Fibroblast of lung (primary cell): ENCODE data around the gene PLA2G2C. TPM values are rescaled to one million over a fixed set of nuclear protein-coding genes. Genes with fewer than 3 reads are reported as not detected.

Experiments used
- DNase-seq, 2 donors: peaks; one replicate each; pipeline versions ENCODE4 v3.0.0 to v3.0.0-alpha.2; 2010; ENCODE audit warnings: low read depth in 2 of 2
- H2AFZ ChIP-seq: 2 replicates; pipeline ENCODE4 v1.5.1; 2012; ENCODE audit warnings: low read length, control low read depth, inconsistent platforms
- H3K27ac ChIP-seq: 2 replicates; pipeline ENCODE4 v1.5.1; 2011; ENCODE audit warnings: low read length, control low read depth; ENCODE audit not compliant: insufficient read depth
- H3K27me3 ChIP-seq: 2 replicates; pipeline ENCODE4 v1.5.1; 2011; ENCODE audit warnings: mild to moderate bottlenecking, low read length; ENCODE audit not compliant: control insufficient read depth, insufficient read depth
- H3K36me3 ChIP-seq: 2 replicates; pipeline ENCODE4 v1.5.1; 2011; ENCODE audit warnings: low read length; ENCODE audit not compliant: control insufficient read depth, insufficient read depth
- H3K4me1 ChIP-seq: 2 replicates; pipeline ENCODE4 v1.5.1; 2011; ENCODE audit warnings: low read length; ENCODE audit not compliant: control insufficient read depth, insufficient read depth; ENCODE audit errors: extremely low read depth
- H3K4me2 ChIP-seq: 2 replicates; pipeline ENCODE4 v1.5.1; 2011; ENCODE audit warnings: low read length, control low read depth; ENCODE audit not compliant: insufficient read depth; ENCODE audit errors: extremely low read depth
- H3K4me3 ChIP-seq, 4 experiments: fragments of 200-600 bp in 1 of 4; sonication (generic) in 1 of 4; replicated peaks in 1 of 4; 2 replicates each; pipeline ENCODE4 v1.5.1; 2011 to 2016; ENCODE audit warnings: low read length in 4 of 4, low read depth in 3 of 4, mild to moderate bottlenecking in 3 of 4, control low read depth in 2 of 4, inconsistent platforms in 1 of 4, mixed read lengths in 1 of 4; ENCODE audit not compliant: insufficient read depth in 1 of 4; ENCODE audit errors: control extremely low read depth in 1 of 4
- H3K79me2 ChIP-seq: 2 replicates; pipeline ENCODE4 v1.5.1; 2012; ENCODE audit warnings: mild to moderate bottlenecking, low read length, inconsistent platforms; ENCODE audit not compliant: control insufficient read depth, insufficient read depth
- H3K9ac ChIP-seq: 2 replicates; pipeline ENCODE4 v1.5.1; 2011; ENCODE audit warnings: mild to moderate bottlenecking, low read length, control low read depth; ENCODE audit not compliant: insufficient read depth
- H3K9me3 ChIP-seq: 2 replicates; pipeline ENCODE4 v1.5.1; 2012; ENCODE audit warnings: low read depth, low read length; ENCODE audit not compliant: control insufficient read depth, insufficient read depth
- H4K20me1 ChIP-seq: 2 replicates; pipeline ENCODE4 v1.5.1; 2011; ENCODE audit warnings: low read length; ENCODE audit not compliant: control insufficient read depth, insufficient read depth; ENCODE audit errors: extremely low read depth
- EZH2 ChIP-seq: IDR thresholded peaks from 2 replicates; pipeline ENCODE4 v1.5.1; 2012; ENCODE audit warnings: low read length, control low read depth, mild to moderate bottlenecking; ENCODE audit errors: missing control alignments
- polyA plus RNA-seq, 2 donors: library from polyadenylated mRNA; depleted of rRNA in 1 of 2; stranded (reverse) in 1 of 2; unstranded in 1 of 2; fragments of >200 nt; gene quantifications; 2 replicates each; pipeline ENCODE4 v1.2.1, GENCODE V29; 2011 to 2012; ENCODE audit warnings: missing spikeins in 1 of 2
- total RNA-seq: library from RNA; depleted of rRNA; stranded (reverse); fragments of >200 nt; gene quantifications from 2 replicates; pipeline ENCODE4 v1.2.1, GENCODE V29; 2014
- TF ChIP-seq, protein P1 (sequence below), 2 donors: IDR thresholded peaks in 1 of 2; conservative IDR thresholded peaks in 1 of 2; 1 replicate in 1 of 2; 2 replicates in 1 of 2; pipeline ENCODE4 v1.5.1; 2011 to 2012; ENCODE audit warnings: low read length in 2 of 2, control low read depth in 1 of 2, inconsistent platforms in 1 of 2, low read depth in 1 of 2, mild to moderate bottlenecking in 1 of 2

The PLA2G2C gene
- total and polyA plus RNA-seq, 2 donors (not counting 1 experiment from before 2014, with no cell fraction given), result not detected

DNA sequence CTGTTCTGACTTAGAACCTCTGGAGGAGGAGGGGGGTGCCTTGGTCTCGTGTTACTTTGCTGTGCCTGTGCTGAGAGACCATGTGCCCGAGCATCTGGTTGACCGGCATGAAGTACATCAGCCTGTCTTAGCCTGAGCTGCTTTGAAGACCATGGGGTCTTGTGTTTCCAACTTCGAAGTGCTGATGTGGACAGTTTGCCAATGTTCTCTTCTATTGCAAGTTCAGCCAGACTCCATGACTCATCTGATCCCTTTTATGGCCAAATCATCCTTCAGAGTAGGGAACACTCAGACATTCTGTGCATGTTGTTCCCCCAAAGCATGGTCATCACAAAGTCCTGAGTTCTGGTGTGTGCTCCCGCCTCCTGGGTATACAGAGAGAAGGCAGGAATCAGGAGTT, 6.0 kb upstream of the PLA2G2C start:
- Histone ChIP-seq H3K9me3 (no peaks in the 10 kb centered on the region), H3K27ac (no peak overlapping the region), H3K4me2 (no peak overlapping the region), H3K79me2 (no peaks in the 10 kb centered on the region), H2AFZ (no peak overlapping the region), H3K27me3 (peaks cover 22% of the 10 kb centered on the region), H3K9ac (no peak overlapping the region), H3K36me3 (no peaks in the 10 kb centered on the region), H3K4me3 (no peak overlapping the region), H3K4me1 (no peaks in the 10 kb centered on the region), H4K20me1 (no peaks in the 10 kb centered on the region)
- DNase-seq, result peak; percentile 54 to 62
- TF ChIP-seq, protein P1, sequence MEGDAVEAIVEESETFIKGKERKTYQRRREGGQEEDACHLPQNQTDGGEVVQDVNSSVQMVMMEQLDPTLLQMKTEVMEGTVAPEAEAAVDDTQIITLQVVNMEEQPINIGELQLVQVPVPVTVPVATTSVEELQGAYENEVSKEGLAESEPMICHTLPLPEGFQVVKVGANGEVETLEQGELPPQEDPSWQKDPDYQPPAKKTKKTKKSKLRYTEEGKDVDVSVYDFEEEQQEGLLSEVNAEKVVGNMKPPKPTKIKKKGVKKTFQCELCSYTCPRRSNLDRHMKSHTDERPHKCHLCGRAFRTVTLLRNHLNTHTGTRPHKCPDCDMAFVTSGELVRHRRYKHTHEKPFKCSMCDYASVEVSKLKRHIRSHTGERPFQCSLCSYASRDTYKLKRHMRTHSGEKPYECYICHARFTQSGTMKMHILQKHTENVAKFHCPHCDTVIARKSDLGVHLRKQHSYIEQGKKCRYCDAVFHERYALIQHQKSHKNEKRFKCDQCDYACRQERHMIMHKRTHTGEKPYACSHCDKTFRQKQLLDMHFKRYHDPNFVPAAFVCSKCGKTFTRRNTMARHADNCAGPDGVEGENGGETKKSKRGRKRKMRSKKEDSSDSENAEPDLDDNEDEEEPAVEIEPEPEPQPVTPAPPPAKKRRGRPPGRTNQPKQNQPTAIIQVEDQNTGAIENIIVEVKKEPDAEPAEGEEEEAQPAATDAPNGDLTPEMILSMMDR (conservative IDR thresholded peaks at IDR 0.05 in 1 of 2, IDR thresholded peaks at IDR 0.05 in 1 of 2; ENCODE audit: low read depth in 1 of 2, low read length in 2 of 2), result no peak
- TF ChIP-seq EZH2, result no peak

DNA sequence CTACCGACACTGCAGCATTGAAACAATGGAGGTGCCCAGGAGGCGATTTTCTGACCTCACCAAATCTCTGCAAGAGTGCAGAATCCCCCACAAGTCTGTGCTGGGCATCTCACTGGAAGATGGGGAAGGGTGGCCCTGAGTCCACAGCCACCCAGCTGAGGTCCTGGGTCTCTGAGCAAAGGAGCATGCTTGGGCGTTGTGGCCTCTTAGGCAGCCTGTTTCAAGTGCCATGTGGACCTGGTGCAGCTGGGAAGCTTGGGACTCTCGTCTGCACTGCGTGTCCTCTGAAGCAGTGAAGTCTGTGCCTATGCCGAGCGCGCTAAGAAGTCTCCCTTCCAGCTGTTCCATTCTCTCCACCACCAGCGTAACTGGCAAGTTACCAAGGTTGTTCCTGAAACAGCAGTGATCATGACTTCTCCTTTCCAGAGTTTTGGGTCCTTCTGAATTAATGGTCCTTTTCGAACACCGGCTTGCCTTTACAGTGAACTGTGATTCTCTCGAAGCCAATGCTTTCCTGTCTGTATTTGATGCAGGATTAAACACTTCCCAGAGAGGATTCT, 5.0 kb upstream of the PLA2G2C start:
- Histone ChIP-seq H3K27ac (no peak overlapping the region), H3K79me2 (no peaks in the 10 kb centered on the region), H4K20me1 (no peaks in the 10 kb centered on the region), H3K4me3 (no peak overlapping the region), H3K9ac (no peak overlapping the region), H3K4me1 (no peaks in the 10 kb centered on the region), H3K36me3 (no peaks in the 10 kb centered on the region), H2AFZ (no peak overlapping the region), H3K27me3 (peaks cover 30% of the 10 kb centered on the region), H3K9me3 (no peaks in the 10 kb centered on the region), H3K4me2 (no peak overlapping the region)
- no peak for DNase-seq
- no peak for TF ChIP-seq EZH2
- TF ChIP-seq, protein P1 (conservative IDR thresholded peaks at IDR 0.05 in 1 of 2, IDR thresholded peaks at IDR 0.05 in 1 of 2; ENCODE audit: low read depth in 1 of 2, low read length in 2 of 2), result no peak

DNA sequence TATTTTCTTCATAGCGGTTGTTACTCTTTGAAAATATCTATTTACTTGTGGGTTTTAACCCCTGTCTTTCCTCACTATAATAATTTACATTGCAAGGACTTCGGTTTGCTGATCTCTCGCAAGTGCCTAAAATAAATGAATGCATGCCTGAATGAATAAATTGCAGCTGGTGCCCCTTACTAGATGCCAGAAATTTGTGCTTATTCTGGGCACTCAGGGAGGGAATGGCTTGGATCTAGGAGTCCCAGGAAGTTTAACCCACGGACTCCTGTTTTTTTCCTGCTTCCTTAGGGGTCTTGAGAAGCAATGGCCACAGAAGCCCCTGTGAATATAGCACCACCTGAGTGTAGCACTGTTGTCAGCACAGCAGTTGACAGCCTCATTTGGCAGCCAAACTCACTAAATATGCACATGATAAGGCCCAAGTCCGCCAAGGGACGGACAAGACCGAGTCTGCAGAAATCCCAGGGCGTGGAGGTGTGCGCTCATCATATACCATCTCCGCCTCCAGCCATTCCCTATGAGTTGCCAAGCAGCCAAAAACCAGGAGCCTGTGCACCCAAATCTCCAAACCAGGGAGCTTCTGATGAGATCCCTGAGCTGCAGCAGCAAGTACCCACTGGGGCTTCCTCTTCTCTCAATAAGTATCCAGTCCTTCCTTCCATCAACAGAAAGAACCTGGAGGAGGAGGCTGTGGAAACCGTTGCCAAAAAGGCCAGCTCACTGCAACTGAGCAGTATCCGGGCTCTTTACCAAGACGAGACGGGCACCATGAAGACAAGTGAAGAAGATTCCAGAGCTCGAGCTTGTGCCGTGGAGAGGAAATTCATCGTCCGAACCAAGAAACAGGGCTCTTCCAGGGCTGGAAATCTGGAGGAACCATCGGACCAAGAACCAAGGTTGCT, 4.2 kb upstream of the PLA2G2C start:
- no peak overlapping the region for H3K4me2 ChIP-seq
- H3K9me3 ChIP-seq, result no peaks in the 10 kb centered on the region
- no peak overlapping the region for H3K4me3 ChIP-seq
- no peaks in the 10 kb centered on the region for H3K36me3 ChIP-seq
- no peak for DNase-seq
- no peak overlapping the region for H2AFZ ChIP-seq
- H3K27me3 ChIP-seq, result peaks cover 35% of the 10 kb centered on the region
- no peaks in the 10 kb centered on the region for H3K79me2 ChIP-seq
- TF ChIP-seq, protein P1 (conservative IDR thresholded peaks at IDR 0.05 in 1 of 2, IDR thresholded peaks at IDR 0.05 in 1 of 2; ENCODE audit: low read depth in 1 of 2, low read length in 2 of 2), result no peak
- no peak for TF ChIP-seq EZH2
- H3K9ac ChIP-seq, result no peak overlapping the region
- no peaks in the 10 kb centered on the region for H3K4me1 ChIP-seq
- no peak overlapping the region for H3K27ac ChIP-seq
- no peaks in the 10 kb centered on the region for H4K20me1 ChIP-seq
